GM18502 (cell line): ENCODE measurements around the gene THAP7.
A peak's percentile ranks its signal among the peaks of the same experiment; 100 is the strongest.
"Not testable (repeated sequence)": the region's sequence is repeated elsewhere in the genome, so short reads cannot be mapped to it uniquely, and the experiment has no call there.

Experiments used
- ATAC-seq: cut with Tn5 transposase; IDR thresholded peaks from one replicate; pipeline ENCODE4 v1.9.1; 2021; ENCODE audit warnings: mild to moderate bottlenecking; ENCODE audit not compliant: unreplicated experiment, poor library complexity

The THAP7 gene, protein sequence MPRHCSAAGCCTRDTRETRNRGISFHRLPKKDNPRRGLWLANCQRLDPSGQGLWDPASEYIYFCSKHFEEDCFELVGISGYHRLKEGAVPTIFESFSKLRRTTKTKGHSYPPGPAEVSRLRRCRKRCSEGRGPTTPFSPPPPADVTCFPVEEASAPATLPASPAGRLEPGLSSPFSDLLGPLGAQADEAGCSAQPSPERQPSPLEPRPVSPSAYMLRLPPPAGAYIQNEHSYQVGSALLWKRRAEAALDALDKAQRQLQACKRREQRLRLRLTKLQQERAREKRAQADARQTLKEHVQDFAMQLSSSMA

DNA sequence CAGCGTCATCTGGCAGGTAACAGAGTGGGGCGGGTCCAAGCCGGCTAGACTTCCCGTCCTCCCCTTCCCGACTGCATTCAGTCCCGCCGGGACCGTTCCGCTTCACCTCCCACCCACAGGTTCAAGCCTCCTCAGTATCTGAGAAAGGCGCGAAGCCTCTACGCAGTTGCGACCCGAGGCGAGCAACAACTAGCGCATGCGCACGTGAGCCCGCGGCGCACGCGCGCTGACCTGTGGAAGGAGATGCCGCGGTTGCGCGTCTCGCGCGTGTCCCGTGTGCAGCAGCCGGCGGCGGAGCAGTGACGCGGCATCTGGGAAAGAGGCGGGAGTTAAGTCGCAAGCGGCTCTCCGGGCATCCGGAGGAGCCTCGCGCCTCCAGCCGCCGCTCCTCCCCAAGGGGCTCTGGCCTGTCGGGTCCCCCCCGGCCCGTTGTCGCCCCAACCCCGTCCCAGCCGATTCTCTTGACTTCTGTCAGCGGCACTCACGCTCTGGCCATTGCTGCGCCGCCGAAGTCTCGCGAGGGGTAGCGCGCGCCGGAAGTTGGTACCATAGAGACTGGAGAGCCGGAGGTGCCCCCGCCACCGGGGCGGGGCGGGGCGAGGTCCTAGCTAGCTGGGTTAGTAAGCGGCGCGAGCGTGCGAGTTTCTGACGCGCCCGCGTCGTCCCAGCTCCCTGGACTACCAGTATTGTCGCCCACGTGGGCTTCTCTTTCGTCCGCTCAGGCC, at the start of gene THAP7:
Gene THAP7 (minus strand): TSS at position 518 of the 725 bp plus-strand sequence. CDS start 207 bp downstream, at position 311.
- ATAC-seq, result peak; percentile 82

DNA sequence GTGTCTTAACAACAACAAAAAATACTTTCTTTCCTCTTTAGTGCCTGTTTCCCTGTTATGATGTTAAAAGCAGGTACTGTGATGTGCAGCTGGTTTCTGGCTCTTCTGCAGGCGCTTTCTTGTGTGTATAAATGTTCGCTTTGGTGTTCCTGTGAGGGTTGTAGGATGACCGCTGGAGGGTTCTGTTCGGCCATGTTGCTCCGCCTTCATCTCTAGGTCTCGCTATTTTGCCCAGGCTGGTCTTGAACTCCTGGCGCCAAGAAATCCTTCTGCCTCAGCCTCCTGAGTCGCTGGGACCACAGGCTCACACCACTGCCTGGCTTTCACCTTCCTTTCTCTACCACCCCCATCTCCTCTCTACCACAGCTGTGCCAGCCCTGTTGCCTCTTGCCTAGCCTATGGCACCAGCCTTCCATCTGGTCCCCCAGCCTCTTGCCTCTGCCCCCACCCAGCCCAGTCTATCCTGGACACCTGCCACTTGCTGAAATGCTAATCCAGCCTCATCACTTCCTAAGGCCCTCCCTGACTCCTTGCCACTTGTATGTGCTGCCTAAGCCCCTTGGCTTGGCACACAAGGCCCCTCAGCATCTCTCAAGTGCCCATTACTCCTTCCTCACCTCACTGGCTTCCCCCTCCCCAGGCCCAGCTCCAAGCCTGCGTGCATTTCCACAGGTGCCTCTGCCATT, 49.4 kb upstream of the THAP7 start:
- ATAC-seq, result no peak

DNA sequence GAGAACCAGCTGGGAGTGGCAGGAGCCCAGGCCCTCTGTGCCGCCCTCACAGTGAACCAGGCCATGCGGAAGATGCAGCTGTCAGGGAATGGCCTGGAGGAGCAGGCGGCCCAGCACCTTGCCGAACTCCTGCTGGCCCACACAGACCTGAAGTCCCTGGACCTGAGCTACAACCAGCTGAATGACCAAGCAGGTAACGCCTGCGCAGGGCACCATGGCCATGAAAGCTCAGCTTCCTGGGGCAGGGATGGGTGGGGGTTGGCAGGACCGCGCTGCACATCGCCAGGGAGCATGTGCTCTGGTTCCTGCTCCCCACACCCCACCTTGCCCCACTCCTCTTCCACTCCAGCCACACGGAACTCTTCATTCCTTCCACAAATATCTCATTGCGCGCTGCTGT, 47.0 kb upstream of the THAP7 start:
- ATAC-seq, result not testable (repeated sequence)

DNA sequence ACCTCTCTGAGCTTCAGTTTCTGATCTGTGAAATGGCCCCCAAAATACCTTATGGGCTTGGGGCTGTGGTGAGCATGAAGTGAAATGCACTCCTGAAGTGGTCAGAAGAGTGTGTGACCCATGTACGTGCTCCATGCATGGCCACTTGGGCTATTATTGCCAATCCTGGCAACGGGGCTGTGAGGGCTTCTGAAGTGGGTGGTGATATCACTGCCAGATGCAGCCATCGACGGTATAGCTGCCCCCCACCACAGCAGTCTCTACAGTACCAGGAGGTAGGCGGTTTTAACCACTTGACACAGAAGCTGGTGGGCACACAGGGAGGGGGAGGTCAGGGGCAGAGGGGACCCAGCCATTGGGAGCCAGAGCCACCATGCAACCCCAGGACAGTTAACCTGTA, 46.5 kb upstream of the THAP7 start:
- not testable (repeated sequence) for ATAC-seq

DNA sequence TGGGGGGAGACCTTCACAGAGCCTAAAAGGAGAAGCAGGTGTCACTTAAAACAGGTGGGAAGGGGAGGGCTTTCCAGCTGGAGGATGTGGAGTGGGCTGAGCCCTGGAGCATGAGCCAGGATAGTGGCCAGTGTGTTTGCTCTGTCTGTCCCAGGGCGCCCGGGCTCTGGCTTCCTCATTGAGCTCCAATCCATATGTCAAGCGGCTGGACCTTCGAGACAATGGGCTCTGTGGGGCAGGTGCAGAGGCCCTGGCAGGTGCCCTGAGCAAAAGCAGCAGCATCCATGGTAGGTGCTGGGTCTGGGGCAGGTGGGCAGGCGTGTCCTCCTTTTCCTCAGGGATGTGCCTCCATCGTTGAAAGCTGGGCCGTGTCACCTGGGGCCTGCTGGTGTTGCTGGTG, 45.8 kb upstream of the THAP7 start:
- ATAC-seq, result no peak

DNA sequence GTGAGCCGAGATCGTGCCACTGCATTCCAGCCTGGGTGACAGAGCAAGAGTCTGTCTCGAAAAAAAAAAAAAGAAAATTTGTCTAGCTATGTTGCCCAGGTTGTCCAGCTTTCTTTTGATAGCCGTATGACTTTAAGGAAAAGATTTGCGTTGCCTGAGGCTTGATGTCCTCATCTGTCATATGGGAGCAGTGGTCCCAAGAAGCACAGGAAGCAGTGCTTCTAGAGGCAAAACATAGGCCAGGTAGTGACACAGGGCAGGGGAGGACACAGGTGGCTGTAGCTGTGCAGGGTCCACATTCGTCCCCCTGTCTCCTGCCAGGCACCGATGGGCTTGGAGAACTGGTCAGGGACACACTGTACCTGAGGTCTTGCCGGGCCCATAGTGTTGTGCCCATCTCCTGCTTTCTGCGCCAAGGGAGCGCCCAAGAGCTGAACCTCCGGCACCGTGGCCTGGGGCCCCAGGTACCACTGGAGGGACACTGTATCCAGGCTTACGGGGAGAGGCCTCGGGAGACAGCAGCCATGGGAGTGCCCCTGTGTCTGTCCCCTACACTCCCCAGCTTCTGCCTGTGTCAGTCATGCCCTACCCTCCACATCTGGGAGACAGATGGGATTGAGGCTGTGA, 45.2 kb upstream of the THAP7 start:
- ATAC-seq, result no peak

DNA sequence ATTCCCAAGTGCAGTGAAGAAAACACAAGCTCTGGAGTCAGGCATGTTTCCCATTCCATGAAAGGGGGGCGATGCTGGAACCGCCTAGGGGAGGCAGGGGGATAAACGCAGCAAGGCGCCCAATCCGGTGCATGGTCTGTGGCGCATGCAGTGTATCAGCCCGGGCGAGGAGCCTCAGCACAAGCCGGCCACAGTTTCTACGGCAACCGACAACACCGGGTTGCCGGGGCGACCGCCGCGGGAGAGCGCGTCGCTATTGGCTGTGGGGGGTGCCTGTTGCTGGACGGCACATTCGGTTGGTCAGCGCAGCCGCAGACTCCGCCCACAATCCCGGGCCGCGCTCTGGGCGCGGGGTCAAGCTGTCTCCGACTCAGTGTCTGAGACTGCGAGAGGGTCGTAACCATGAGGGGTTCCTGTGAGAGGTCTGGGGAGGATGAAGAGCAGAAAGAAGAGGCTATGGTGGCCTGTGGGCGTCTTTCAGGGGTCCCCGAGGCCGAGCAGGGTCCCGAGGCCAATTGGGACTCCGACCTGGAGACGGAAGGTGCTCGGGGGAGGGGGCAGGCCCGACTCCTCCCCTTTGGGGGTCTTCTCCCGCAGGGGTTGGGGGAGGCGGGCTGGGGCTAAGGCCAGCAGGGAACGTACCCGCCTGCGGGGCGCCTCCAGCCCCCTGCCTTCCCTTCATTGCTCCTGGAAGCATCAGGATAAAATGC, 43.8 kb upstream of the THAP7 start, which contains the start of gene LRRC74B:
Gene LRRC74B (plus strand): TSS at position 362 of the 710 bp plus-strand sequence. CDS start 41 bp downstream, at position 403.
- peak; percentile 84 for ATAC-seq

DNA sequence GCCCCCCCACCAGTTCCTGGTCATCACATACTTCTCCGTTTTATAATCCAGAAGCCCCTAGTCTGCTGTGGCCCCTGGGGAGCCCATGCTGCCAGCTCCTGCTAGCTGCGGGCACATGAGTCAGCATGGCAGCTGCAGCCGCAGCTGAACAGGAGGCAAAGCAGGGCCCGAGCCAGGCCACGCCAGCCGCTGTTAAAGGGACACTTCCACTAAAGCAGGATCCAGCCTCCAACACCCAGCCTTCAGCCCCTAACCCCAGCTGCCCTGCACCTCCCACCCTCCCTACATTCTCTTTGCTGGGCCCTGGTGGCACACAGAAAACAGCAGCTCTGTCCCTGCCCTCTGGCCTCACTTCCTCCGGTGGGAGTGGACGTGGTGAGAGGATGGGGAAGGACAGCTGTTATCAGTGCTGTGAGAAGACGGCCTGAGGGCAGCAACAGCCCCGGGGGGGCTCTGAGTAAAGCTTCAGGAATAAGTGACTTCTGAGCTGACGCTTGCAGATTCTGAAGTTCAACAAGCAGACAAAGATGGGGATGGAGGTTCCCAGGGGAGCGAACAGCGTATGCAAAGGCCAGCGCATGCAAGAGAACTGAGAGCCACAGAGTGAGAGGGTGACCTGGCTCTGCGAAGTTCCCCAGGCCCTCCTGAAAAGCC, 43.1 kb upstream of the THAP7 start:
- no peak for ATAC-seq

DNA sequence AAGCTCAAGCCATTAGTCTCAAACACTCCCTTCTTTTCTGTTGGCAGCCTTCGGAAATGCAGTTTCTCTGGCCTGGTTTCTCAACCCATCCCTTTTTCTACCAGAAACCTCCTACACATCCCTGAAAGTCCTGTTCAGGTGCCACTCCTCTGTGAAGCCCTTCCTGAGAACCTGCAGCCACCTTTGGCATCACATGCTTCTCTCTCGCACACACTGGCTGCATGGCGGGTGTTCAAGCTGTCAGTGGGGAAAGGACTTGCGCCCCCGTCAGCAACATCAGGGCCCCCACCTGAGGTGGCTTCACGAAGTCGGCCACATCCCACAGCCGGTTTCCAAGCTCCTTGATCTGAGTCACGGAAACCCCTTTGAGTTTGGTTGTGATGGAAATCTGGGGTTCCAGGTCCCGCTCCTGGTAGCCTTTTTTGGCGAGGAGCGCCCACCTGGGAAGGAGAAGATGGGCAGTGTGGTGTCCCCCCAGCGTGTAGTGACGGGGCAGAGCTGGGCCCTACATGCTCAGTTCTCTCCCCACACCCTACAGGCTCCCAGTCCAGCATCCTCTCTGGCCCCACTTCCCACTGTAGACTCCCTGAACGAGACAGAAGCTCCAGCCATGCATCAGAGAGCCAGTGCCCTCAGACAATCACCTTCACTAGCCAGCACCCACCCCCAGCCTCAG, 42.1 kb upstream of the THAP7 start:
- no peak for ATAC-seq

DNA sequence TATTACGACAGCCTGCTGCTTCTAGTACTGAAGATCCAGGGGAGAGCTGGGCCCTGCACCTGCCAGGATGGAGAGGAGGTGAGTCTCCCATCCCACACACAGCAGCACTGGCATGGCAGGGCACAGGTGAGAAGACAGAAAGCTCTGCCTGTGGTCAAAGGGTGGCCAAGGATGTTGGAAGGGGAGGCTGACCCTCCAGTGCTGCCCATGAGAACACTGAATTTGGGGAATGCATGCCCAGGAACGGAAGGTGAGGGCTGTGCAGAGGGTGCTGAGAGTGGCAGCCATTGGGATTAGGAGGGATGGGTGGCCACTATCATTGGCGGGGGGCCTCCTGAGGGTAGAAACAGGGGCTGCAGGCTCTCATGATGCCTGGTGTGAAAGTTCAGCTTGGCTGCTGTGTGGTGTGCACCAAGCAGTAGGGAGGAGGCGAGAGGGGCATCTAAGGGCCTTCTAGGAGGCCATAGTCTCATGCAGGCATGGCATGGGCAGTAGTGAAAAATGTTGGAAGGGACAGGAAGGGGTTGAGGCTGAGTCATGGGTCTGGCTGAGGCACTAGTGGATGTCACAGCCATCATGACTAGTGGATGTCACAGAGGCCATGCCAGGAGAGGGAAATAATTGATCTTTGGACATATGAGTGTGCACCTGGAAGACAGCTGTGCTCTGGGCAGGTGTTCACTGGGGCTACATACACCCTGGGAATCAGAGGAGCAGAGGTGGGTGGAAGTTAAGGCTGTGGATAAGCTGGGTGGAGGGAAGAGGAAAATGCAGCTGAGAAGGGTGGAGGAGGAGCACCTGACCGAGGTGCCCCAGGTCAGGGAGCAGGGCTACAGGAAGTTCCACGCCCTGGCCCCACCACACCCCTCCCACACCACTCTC, 41.3 kb upstream of the THAP7 start:
- no peak for ATAC-seq

DNA sequence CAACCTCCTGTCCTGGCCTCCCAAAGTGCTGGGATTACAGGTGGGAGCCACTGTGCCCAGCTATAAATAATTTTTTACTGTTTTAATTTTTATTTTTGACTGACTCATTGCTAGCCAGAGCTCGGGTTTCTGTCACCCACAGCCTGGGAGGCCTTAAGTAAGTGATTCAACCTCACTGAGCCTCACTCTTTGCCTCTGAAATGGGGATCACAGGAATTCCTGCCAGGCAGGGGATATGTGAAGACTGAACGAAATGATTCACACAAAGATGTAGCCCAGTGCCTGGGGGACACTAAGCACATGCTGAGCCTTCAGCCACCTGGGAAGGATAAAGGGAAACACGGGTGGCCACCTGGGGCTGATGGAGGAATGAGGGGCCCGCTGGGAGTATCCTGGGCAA, 40.0 kb upstream of the THAP7 start:
- ATAC-seq, result no peak

DNA sequence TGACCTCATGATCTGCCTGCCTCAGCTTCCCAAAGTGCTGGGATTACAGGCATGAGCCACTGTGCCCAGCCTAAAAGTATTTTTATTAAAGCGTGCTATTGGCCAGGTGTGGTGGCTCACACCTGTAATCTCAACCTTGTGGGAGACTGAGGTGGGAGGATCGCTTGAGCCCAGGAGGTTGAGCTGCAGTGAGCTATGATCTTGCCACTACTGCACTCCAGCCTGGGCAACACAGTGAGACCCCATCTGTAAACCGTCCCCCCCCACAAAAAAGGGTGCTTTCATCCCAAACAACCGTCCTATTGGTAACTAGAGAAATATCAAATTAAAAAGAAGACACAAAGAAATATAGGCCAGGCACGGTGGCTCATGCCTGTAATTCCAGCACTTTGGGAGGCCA, 37.2 kb upstream of the THAP7 start:
- ATAC-seq, result not testable (repeated sequence)

DNA sequence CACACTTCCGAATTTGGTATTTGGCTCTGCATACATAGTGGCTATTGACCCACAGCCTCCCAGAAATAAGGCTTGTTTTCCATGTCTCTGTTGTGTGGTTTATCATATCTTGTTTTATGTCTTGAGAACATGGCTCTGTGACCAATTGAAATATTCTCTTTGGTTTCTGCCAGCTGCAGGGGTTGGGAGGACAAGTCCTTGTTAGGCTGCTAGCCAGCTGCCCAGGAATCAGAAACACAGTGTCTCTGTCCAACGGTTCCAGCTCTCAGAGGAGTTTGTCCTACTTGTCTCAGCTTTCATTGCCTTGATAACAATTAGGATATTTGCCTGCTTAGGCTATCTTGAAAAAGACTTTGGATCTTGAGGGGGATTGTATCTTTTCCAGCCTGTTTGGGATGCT, 36.5 kb upstream of the THAP7 start:
- ATAC-seq, result no peak

DNA sequence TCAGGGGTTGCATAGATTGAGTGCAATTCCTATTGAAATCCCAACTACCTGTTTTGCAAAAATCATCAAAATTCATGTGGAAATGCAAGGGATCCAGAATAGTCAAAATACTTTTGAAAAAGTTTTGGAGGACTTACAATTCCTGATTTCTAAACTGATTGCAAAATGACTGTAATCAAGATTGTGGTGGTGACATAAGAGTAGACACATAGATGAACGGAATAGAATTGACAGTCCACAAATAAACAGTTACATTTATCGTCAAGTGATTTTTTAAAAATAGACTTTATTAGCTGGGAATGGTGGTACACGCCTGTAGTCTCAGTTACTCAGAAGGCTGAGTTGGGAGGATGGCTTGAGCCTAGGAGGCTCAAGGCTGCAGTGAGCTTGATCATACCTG, 33.1 kb upstream of the THAP7 start:
- no peak for ATAC-seq

DNA sequence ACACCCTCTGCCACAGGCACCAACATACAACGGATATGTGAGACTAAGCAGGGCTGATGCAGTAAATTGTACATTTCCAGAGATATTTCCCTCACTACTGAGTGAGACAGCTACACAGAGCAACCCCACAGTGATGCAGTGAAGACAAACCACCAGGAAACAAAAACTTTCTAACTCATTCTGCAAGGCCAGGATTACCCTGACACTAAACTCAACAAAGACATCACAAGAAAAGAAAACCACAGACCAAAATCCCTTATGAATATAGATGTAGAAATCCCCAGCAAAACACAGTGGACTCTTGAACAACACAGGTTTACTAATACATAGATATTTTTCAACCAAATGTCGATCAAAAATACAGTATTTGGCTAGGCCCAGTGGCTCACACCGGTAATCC, 32.0 kb upstream of the THAP7 start:
- ATAC-seq, result no peak

DNA sequence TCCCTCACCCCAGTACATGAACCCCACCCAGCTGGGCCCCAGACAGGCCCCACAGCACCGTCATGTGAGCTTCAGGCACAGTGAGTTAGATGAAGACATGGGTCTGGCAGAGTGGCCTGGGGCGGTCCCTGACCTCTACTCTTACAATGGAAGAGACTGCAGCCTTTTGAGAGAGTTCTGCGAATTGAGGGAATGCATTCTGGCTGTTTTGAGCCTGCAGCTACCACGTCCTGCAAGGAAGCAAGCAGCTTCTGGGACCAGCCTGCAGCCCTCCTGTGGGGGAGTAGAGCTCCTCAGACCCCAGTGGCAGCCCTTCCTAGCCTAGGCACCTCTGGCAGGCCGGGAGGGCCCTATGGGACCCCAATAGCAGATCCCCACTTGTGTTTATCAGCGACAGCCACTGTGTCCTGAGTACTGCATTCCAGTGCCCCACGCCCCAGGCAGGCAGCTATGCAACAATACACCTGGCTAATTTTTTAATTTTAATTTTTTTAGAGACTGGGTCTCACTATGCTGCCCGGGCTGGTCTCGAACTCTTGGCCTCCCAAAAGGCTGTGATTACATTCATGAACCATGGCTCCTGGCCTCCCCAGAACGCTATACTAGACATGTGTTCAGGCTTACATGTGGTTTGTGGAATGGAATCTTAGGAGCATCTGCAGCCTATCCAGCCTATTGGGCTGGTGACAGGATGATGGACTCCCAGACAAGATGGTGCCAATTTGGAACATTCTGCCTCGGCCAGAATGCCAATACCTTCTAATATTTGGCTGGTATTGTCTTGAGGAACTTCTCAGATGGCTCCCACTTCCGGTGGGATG, 31.2 kb upstream of the THAP7 start:
- no peak for ATAC-seq
